Tibial nerve (tissue), 4 donors: ENCODE results near the gene RIN3. TPM values are rescaled to one million over a fixed set of nuclear protein-coding genes. Genes with fewer than 3 reads are reported as not detected.

Experiments
- DNase-seq, 2 donors: peaks; one replicate each; pipeline ENCODE4 v3.0.0-alpha.2; 2019; ENCODE audit warnings: low spot score in 2 of 2
- H3K27ac ChIP-seq, 4 donors: fragments of 200-600 bp; sonication (generic) in 3 of 4; one replicate each; pipeline ENCODE4 v1.5.1; 2017 to 2019; ENCODE audit warnings: mild to moderate bottlenecking in 1 of 4
- H3K27me3 ChIP-seq, 2 donors: fragments of 200-600 bp; sonication (generic) in 1 of 2; one replicate each; pipeline versions ENCODE4 v1.5.1 to v1.6.0; 2017 to 2019
- H3K36me3 ChIP-seq, 3 donors: fragments of 200-600 bp; sonication (generic); one replicate each; pipeline ENCODE4 v1.5.1; 2018 to 2019
- H3K4me1 ChIP-seq, 4 donors: fragments of 200-600 bp; sonication (generic) in 3 of 4; one replicate each; pipeline ENCODE4 v1.5.1; 2017 to 2019
- H3K4me3 ChIP-seq, 4 donors: fragments of 200-600 bp; sonication (generic) in 3 of 4; one replicate each; pipeline ENCODE4 v1.5.1; 2017 to 2019; ENCODE audit warnings: mild to moderate bottlenecking in 1 of 4, moderate library complexity in 1 of 4
- H3K9me3 ChIP-seq, 4 donors: fragments of 200-600 bp; sonication (generic) in 3 of 4; one replicate each; pipeline ENCODE4 v1.5.1; 2017 to 2019
- EP300 ChIP-seq, 2 donors: sonication (generic); formaldehyde crosslinking; IDR thresholded peaks; one replicate each; pipeline ENCODE4 v1.6.1; 2017; ENCODE audit warnings: antibody characterized with exemption in 2 of 2, mild to moderate bottlenecking in 1 of 2
- POLR2A ChIP-seq, 2 donors: fragments of 450-650 bp; IDR thresholded peaks; one replicate each; pipeline ENCODE4 v1.6.1; 2017; ENCODE audit warnings: antibody characterized with exemption in 2 of 2, mild to moderate bottlenecking in 2 of 2, moderate library complexity in 2 of 2
- whole genome bisulfite sequencing, 2 donors: methylation state at CpG; one replicate each; pipeline ENCODE4 v1.1.5; 2018; 5-methylcytosine and 5-hydroxymethylcytosine counted together
- total RNA-seq, 4 donors: library from RNA; depleted of rRNA; stranded (reverse); fragments of >200 nt; gene quantifications; one replicate each; pipeline ENCODE4 v1.1.0, GENCODE V29; 2016
- TF ChIP-seq, protein P1 (sequence below), 5 experiments: fragments of 200-600 bp in 3 of 5; fragments of 450-650 bp in 2 of 5; sonication (generic) in 3 of 5; IDR thresholded peaks; one replicate each; pipeline ENCODE4 v1.5.1; 2016 to 2019; ENCODE audit warnings: antibody characterized with exemption in 5 of 5, mild to moderate bottlenecking in 3 of 5, moderate library complexity in 2 of 5

RIN3 gene
- total RNA-seq, 4 donors from 2014 or later = 14.2 to 34.2 (median 15.5) TPM

GRCh38 chr14:92563765-92564285 lies 50.2 kb downstream of the RIN3 start:
- Histone ChIP-seq H3K27ac (peak overlapping the region in 2 of 4 donors; percentile 37 to 52), H3K4me1 (peaks cover 0 to 10% (median 0%) of the 10 kb centered on the region in 4 donors)

GRCh38 chr14:92564344-92565039 lies 50.9 kb downstream of the RIN3 start:
- H3K4me1 ChIP-seq = peaks cover 0 to 10% (median 0%) of the 10 kb centered on the region in 4 donors
- TF ChIP-seq, protein P1, sequence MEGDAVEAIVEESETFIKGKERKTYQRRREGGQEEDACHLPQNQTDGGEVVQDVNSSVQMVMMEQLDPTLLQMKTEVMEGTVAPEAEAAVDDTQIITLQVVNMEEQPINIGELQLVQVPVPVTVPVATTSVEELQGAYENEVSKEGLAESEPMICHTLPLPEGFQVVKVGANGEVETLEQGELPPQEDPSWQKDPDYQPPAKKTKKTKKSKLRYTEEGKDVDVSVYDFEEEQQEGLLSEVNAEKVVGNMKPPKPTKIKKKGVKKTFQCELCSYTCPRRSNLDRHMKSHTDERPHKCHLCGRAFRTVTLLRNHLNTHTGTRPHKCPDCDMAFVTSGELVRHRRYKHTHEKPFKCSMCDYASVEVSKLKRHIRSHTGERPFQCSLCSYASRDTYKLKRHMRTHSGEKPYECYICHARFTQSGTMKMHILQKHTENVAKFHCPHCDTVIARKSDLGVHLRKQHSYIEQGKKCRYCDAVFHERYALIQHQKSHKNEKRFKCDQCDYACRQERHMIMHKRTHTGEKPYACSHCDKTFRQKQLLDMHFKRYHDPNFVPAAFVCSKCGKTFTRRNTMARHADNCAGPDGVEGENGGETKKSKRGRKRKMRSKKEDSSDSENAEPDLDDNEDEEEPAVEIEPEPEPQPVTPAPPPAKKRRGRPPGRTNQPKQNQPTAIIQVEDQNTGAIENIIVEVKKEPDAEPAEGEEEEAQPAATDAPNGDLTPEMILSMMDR (IDR thresholded peaks at IDR 0.05) = no peak
- peak in 1 of 2 donors; percentile 22 for TF ChIP-seq EP300 (IDR thresholded peaks at IDR 0.05)
- peaks cover 0 to 11% (median 0%) of the 10 kb centered on the region in 4 donors for H3K9me3 ChIP-seq
- WGBS, 2 donors = 73 to 86% methylated on average over 13 of the region's 13 CpGs
- no peaks in the 10 kb centered on the region for H3K27me3 ChIP-seq
- H3K4me3 ChIP-seq = no peak overlapping the region
- DNase-seq = no peak
- peak overlapping the region in 2 of 4 donors; percentile 37 to 52 for H3K27ac ChIP-seq
- peaks cover 0 to 29% (median 0%) of the 10 kb centered on the region in 3 donors for H3K36me3 ChIP-seq

More at GRCh38 chr14:92563765-92564285, 50.2 kb downstream of the RIN3 start:
- Histone ChIP-seq H3K4me3 (no peak overlapping the region), H3K27me3 (no peaks in the 10 kb centered on the region), H3K36me3 (peaks cover 0 to 35% (median 0%) of the 10 kb centered on the region in 3 donors), H3K9me3 (peaks cover 0 to 11% (median 0%) of the 10 kb centered on the region in 4 donors)
- no peak for DNase-seq
- no peak for TF ChIP-seq POLR2A (IDR thresholded peaks at IDR 0.05)
- TF ChIP-seq, protein P1 (IDR thresholded peaks at IDR 0.05) = no peak
- 57 to 63% methylated on average over 1 of the region's 1 CpG for WGBS, 2 donors

DNA sequence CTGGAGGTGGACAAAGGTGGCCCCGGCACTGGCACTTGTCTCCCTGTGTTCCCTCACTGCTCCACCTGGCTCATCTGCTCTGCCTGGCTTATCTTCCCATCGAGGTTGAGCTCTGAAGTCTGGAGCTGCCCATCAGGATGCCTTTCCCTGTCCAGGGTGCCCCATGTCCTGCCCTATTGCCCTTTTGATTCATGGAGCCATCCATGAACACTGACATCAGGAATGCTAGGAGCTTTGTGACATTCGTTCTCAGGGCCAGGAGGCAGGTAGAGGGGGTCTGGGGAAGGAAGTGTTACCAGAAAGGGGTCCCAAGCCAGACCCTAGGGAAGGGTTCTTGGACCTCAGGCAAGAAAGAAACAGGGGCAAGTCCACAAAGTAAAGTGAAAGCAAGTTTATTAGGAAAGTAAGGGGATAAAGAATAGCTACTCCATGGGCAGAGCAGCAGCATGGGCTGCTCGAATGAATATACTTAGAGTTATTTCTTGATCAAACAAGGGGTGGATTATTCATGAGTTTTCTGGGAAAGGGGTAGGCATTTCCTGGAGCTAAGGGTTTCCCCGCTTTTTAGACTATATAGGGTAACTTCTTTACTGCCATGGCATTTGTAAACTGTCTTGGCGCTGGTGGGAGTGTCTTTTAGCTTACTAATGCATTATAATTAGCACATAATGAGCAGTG lies 51.6 kb downstream of the RIN3 start:
- Histone ChIP-seq H3K9me3 (peaks cover 0 to 11% (median 0%) of the 10 kb centered on the region in 4 donors), H3K27me3 (no peaks in the 10 kb centered on the region), H3K4me1 (peaks cover 0 to 10% (median 0%) of the 10 kb centered on the region in 4 donors), H3K4me3 (no peak overlapping the region), H3K27ac (no peak overlapping the region), H3K36me3 (peaks cover 0 to 23% (median 0%) of the 10 kb centered on the region in 3 donors)
- no peak for DNase-seq
- no peak for TF ChIP-seq EP300 (IDR thresholded peaks at IDR 0.05)
- TF ChIP-seq, protein P1 (IDR thresholded peaks at IDR 0.05) = no peak
- TF ChIP-seq POLR2A (IDR thresholded peaks at IDR 0.05) = no peak
- 70 to 75% methylated on average over 6 of the region's 6 CpGs for WGBS, 2 donors

DNA sequence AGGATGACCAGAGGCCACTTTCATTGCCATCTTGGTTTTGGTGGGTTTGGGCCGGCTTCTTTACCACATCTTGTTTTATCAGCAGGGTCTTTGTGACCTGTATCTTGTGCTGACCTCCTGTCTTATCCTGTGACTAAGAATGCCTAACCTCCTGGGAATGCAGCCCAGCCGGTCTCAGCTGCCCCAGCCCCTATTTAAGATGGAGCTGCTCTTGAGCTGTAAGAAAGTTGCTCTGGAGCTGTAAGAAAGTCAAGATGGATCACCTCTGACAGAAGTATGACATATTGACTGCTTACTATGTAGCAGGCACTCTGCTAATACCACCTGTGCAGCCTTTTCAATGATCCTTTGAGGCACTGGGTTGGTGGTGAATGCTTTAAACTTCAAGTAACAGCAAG lies 52.1 kb downstream of the RIN3 start:
- no peak overlapping the region for H3K4me3 ChIP-seq
- WGBS, 2 donors = 76 to 78% methylated on average over 2 of the region's 2 CpGs
- no peaks in the 10 kb centered on the region for H3K27me3 ChIP-seq
- H3K9me3 ChIP-seq = peaks cover 0 to 11% (median 0%) of the 10 kb centered on the region in 4 donors
- peaks cover 0 to 22% (median 0%) of the 10 kb centered on the region in 3 donors for H3K36me3 ChIP-seq
- no peak overlapping the region for H3K27ac ChIP-seq
- TF ChIP-seq, protein P1 (IDR thresholded peaks at IDR 0.05) = no peak
- TF ChIP-seq POLR2A (IDR thresholded peaks at IDR 0.05) (no peak), EP300 (IDR thresholded peaks at IDR 0.05) (no peak)
- H3K4me1 ChIP-seq = peaks cover 0 to 10% (median 0%) of the 10 kb centered on the region in 4 donors
- DNase-seq = no peak
